ENCODE measurements around the gene PFDN5. TPM values are rescaled to one million over a fixed set of nuclear protein-coding genes. Genes with fewer than 3 reads are reported as not detected.

PFDN5 gene
- 323 and 324 TPM in 2 replicates for total RNA-seq

DNA sequence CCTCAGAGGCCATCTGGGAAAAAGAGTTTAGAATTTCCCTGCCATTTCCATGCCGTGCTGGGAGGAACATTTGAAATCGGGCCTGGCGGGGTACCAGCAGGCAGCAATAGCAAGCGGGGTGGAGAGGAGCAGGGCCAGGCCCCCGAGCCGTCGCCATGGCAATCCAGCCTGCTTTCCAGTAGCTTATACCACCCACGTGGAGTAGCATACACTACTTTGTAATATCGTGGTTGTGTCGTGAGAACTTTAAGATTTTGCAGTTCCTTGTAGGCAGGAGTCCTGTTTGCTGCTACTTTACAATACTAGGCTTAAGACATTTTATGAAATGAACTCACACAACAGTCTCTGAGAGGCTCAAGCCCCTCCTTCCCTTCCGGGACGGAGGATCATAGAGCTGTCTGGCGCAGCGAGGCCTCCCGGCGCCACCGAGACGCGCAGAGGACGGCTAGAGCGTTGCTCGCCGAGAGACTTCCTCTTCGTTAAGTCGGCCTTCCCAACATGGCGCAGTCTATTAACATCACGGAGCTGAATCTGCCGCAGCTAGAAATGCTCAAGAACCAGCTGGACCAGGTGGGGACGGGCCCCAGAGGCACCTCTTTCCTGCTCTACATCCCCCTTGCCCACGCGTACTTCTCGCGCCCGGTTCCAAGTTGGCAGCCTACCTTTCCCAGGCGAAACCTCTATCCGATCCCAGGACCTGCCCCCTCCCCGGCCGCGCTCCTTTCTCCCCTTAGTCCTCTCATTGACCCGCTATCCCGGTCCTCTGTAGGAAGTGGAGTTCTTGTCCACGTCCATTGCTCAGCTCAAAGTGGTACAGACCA, at the start of gene PFDN5:
Gene PFDN5 (plus strand): TSS at position 473 of the 821 bp plus-strand sequence. CDS start 26 bp downstream, at position 499.
- Histone ChIP-seq H3K9me3 (ENCODE audit: low read depth, low read length) (no peaks in the 10 kb centered on the region), H4K20me1 (ENCODE audit: insufficient read depth, low read length) (no peaks in the 10 kb centered on the region), H3K79me2 (ENCODE audit: insufficient read depth, low read length) (peaks cover 35% of the 10 kb centered on the region), H3K4me3 (ENCODE audit: insufficient read depth, low read length) (peak within 1 kb of the TSS; percentile 87), H2AFZ (ENCODE audit: low read length) (peak within 1 kb of the TSS; percentile 96), H3K27me3 (ENCODE audit: insufficient read depth, low read length) (no peaks in the 10 kb centered on the region), H3K4me1 (ENCODE audit: insufficient read depth, low read length) (peaks cover 49% of the 10 kb centered on the region), H3K4me2 (ENCODE audit: insufficient read depth, low read length) (peak within 1 kb of the TSS; percentile 98), H3K36me3 (ENCODE audit: insufficient read depth, low read length) (peaks cover 10% of the 10 kb centered on the region), H3K27ac (ENCODE audit: low read depth, low read length) (peak within 1 kb of the TSS; percentile 97)
- TF ChIP-seq, protein P1, sequence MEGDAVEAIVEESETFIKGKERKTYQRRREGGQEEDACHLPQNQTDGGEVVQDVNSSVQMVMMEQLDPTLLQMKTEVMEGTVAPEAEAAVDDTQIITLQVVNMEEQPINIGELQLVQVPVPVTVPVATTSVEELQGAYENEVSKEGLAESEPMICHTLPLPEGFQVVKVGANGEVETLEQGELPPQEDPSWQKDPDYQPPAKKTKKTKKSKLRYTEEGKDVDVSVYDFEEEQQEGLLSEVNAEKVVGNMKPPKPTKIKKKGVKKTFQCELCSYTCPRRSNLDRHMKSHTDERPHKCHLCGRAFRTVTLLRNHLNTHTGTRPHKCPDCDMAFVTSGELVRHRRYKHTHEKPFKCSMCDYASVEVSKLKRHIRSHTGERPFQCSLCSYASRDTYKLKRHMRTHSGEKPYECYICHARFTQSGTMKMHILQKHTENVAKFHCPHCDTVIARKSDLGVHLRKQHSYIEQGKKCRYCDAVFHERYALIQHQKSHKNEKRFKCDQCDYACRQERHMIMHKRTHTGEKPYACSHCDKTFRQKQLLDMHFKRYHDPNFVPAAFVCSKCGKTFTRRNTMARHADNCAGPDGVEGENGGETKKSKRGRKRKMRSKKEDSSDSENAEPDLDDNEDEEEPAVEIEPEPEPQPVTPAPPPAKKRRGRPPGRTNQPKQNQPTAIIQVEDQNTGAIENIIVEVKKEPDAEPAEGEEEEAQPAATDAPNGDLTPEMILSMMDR (IDR thresholded peaks at IDR 0.05; ENCODE audit: extremely low read depth, low read depth, low read length): no peak
- DNase-seq (ENCODE audit: insufficient read length, low spot score, missing footprints): peak; percentile 94

DNA sequence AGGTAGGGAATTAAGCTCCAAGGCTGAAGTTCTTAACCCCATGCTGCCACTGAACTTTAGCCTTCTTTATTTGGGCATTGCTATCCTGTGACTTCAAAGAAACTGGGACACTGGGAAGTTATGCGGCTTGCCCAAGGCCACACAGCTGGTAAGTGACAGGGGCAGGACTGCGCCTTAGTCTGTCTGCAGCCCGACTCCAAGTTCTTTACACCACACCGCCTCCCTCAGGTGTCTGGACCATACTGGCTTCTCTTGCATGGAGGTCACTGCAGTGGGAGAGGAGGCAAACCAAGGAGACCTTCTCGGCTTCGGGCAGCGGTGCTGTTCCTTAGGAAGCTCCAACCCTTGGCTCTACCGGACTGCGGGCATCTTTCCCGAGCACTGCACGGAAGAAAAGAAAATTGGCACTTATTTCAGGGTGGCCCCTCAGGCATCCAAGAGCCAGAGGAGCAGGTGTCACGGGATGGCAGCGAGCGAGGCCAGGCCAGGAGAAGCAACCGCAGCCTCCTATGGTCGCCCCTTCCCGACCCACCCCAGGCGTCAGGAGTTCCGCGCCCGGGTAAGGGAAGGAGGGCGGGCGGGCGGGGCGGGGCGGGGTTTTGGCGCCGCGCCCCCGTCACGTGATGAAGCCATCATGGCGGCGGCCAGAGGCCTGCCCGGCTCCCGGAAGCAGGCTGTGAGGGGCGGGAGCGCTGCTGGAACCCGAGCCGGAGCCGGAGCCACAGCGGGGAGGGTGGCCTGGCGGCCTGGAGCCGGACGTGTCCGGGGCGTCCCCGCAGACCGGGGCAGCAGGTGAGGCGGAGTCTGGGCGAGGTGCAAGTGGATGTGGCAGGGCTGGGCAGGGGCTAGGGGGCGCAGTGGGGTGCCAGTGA, 43.6 kb upstream of the PFDN5 start:
- DNase-seq (ENCODE audit: insufficient read length, low spot score, missing footprints): peak; percentile 99
- H3K79me2 ChIP-seq (ENCODE audit: insufficient read depth, low read length): peaks cover 33% of the 10 kb centered on the region
- peaks cover 16% of the 10 kb centered on the region for H3K4me1 ChIP-seq (ENCODE audit: insufficient read depth, low read length)
- H3K27me3 ChIP-seq (ENCODE audit: insufficient read depth, low read length): no peaks in the 10 kb centered on the region
- peak overlapping the region; percentile 77 for H3K27ac ChIP-seq (ENCODE audit: low read depth, low read length)
- H2AFZ ChIP-seq (ENCODE audit: low read length): peak overlapping the region; percentile 99
- H3K36me3 ChIP-seq (ENCODE audit: insufficient read depth, low read length): peaks cover 11% of the 10 kb centered on the region
- peak overlapping the region; percentile 93 for H3K4me3 ChIP-seq (ENCODE audit: insufficient read depth, low read length)
- H3K4me2 ChIP-seq (ENCODE audit: insufficient read depth, low read length): peak overlapping the region; percentile 98
- H3K9me3 ChIP-seq (ENCODE audit: low read depth, low read length): no peaks in the 10 kb centered on the region
- H4K20me1 ChIP-seq (ENCODE audit: insufficient read depth, low read length): peaks cover 5% of the 10 kb centered on the region
- TF ChIP-seq, protein P1 (IDR thresholded peaks at IDR 0.05; ENCODE audit: extremely low read depth, low read depth, low read length): peak; percentile 34

DNA sequence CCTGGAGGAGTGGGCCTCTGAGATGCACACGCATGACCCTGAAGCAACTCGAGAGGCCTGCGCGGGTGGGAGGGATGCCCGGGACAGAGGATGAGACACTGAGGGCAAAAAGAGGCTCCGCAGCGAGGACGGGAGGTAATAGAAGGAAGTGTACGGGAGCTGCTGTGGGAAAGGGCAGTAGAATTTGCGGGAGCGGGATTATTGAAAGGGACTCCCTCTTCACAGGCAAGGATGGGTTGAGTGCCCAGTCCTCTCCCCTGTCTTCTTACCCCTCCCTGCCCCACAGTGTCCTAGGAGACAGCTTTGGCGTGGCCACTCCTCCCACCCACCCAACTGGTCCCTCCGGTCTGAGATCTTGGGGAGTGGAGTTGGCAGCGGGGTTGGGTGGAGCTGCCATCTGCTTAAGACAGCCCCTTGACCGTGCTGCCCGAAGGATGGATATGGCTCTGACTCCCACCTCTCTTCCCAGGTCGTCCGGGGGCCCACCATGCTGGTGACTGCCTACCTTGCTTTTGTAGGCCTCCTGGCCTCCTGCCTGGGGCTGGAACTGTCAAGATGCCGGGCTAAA, 42.9 kb upstream of the PFDN5 start:
- Histone ChIP-seq H3K27me3 (ENCODE audit: insufficient read depth, low read length) (no peaks in the 10 kb centered on the region), H3K36me3 (ENCODE audit: insufficient read depth, low read length) (peaks cover 11% of the 10 kb centered on the region), H3K79me2 (ENCODE audit: insufficient read depth, low read length) (peaks cover 33% of the 10 kb centered on the region), H3K4me1 (ENCODE audit: insufficient read depth, low read length) (peaks cover 16% of the 10 kb centered on the region), H3K4me3 (ENCODE audit: insufficient read depth, low read length) (peak overlapping the region; percentile 93), H3K9me3 (ENCODE audit: low read depth, low read length) (no peaks in the 10 kb centered on the region), H3K4me2 (ENCODE audit: insufficient read depth, low read length) (peak overlapping the region; percentile 95), H3K27ac (ENCODE audit: low read depth, low read length) (peak overlapping the region; percentile 77), H4K20me1 (ENCODE audit: insufficient read depth, low read length) (peaks cover 5% of the 10 kb centered on the region), H2AFZ (ENCODE audit: low read length) (peak overlapping the region; percentile 94)
- TF ChIP-seq, protein P1 (IDR thresholded peaks at IDR 0.05; ENCODE audit: extremely low read depth, low read depth, low read length): no peak
- DNase-seq (ENCODE audit: insufficient read length, low spot score, missing footprints): peak; percentile 90
